Effector CD8-positive, alpha-beta T cell (primary cell): Measurements from ENCODE around the gene DGCR8.
"Not testable (repeated sequence)": the region's sequence is repeated elsewhere in the genome, so short reads cannot be mapped to it uniquely, and the experiment has no call there.

Experiments
- DNase-seq: peaks from one replicate; lab custom pipeline; 2025; lab: John Stamatoyannopoulos, UW

DGCR8 gene

DNA sequence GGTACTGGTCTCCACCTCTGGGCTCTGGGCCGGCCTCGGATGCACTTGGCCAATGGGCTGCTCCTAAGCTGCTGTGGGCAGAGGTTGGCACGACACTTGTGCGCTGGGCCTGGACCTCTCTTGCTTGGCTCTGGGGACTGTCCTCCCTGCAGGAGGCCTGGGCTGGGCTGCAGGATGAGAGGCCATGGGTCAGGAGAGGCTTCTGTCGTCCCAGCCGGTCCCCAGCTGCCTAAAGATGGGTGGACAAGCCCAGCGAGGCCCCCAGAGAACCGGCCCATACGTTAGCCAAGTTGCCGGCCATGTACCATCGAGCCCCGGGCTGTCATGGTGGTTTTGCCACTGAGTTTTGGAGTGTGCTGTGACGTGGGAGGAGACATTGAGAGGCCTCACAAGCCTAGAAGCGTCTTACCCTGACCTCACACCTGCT, 72.4 kb downstream of the DGCR8 start:
- no peak for DNase-seq

DNA sequence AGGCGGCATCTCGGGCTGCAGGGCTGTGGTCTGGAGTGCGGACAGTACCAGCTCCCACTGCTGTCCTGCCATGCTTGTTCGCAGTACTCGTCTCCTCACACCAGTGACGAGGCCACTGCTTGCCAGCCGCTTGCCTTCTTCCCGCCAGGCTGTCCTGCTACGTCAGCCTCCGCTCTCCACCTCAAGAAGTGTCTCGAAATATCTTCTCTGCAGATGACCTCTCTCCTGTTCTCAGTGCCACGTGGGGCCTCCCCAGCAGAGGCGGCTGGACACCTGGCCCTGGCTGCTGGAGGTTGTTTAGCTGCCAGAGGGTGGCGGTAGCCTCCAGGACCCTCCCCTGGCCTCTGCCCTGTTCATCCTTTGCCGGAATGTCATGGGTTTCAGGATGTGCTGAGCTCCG, 73.9 kb downstream of the DGCR8 start:
- no peak for DNase-seq

DNA sequence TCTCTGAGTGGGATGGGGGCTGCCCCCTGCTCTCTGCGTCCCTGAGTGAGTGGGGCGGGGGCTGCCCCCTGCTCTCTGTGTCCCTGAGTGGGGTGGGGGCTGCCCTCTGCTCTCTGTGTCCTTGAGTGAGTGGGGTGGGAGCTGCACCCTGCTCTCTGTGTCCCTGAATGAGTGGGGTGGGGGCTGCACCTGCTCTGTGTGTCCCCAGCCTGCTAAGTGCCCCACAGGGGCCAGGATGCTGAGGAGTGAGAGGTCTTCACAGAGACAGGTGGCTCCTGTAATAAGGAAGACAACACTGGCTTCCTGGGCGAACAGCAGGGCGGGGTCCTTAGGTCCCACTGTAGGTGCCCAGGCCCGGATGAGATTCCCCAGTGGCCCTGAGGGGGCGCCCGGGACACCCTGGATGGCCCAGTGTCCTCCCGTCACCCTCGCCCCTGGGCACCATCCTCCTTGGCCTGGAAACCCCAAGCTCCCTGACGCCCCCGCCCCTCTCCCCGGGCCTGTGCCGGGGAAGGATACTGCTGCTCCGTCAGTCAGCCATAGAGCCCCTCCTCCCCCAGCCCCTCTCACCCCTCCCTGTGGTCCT, 74.7 kb downstream of the DGCR8 start:
- no peak for DNase-seq

DNA sequence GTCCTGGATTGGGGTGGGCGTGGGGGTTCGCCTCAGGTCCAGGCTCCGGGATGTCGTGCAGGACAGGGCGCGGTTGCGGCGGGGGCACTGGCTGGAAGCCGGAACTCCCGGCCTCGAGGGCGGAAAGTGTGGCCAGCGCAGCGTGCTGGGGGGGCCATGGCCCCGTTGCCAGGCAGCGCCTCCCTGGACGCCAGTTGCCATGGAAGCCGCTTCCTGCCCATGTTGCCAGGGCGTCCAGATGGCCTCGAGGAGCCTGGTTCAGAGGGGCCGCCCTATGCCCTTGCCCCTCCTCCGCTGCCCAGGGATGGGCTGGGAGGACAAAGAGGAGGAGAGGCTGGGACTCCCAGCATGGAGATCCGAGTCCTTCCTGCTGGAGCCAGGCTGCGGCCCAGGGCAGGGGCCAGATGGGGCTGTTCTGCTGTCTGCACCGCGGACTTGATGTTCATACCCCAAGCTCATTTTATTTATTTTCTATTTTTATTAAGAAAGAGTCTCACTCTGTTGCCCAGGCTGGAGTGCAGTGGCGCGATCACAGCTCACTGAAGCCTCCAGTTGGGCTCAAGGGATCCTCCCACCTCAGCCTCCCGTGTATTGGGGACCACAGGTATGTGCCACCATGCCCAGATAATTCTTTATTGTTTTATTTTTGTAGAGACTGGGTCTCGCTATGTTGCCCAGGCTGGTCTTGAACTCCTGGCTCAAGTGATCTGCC, 75.4 kb downstream of the DGCR8 start:
- no peak for DNase-seq

DNA sequence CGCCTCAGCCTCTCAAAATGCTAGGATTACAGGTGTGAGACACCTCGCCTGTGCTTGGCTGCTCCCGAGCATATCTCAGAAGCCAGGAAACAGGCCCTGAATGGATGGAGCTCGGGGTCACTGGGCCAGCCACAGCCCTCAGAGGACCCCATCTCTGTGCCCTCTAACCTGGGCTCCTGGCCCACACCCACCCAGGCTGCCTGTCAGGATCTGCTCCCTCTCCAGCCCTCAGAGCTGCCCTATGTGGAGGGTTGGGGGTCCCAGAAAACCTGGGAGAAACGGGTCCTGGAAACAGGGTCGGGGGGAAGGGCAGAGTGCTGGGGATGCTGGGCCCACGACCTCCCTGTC, 76.0 kb downstream of the DGCR8 start:
- no peak for DNase-seq

DNA sequence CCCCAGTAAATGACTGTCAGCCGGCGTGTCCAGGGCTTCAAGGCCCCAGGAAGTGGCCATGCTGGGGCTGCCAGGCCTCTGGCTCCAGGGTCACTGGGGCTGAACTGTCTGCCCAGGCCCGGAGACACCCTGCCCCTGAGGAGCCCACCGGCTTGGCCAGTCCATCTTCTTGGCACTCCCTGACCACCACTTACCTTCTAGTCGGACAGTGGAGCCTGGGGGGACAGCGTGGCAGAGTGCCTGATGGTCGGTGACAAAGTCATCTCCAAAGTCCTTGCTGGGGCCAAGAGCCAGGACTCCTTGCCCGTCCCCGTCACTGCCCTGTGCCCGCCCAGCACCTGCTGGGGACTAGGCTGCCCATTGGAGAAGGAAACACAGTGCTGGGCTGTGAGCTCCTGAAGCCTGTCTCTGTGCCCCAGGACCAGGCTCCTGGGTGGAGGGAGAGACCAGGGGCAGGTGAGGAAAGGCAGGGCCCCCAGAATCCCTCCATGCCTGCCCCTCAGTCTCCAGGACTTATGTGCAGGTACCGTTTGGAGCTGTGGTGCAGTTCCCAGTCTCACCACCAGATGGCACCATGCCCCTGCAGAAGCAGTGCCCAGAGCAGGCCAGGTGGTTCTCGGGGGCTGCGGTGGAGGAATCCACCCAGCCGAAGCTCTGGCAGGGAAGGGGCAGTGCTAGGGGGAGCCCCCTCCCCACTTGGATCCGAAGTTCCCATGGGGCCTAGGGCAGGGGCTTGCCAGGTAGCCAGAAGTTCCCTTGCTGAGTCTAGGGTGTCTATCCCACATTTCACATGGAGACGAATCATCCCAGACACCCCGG, 76.8 kb downstream of the DGCR8 start:
- peak; percentile 84 for DNase-seq

DNA sequence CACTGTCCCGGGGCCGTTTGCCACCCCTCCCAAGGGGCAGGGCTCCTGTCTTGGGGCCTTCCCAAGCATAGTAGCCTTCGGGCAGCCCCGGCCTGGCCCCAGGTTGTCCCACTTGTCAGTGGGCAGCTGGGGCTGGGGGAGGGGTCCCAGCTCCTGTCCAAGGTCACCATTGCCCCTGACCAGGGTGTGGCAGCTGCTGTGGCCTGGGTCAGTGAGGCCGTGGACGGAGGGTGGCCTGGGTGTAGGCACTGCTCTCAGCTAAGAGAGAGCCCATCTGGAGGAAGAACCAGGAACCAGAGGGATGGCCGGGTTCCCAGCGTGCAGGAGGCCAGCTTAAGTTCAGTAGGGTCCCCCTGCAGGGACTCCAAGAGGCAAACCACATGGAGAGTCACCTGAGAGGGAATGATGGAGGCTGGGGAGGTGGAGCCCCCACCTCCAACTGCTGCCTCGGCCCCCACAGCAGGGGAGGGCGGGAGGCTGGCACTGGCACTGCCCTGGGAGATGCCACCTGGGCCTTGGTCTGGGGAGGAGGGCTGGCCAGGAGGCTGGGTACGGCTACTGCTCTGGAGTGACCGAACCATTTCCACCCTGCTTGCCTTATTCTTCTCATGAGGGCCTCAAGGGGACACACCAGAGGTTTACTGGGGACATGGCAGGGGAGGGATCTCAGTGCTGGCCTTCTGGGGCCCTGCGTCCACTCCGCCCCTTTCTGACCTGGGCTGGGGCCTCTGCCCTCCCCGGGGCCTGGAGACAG, 77.6 kb downstream of the DGCR8 start:
- DNase-seq: no peak

DNA sequence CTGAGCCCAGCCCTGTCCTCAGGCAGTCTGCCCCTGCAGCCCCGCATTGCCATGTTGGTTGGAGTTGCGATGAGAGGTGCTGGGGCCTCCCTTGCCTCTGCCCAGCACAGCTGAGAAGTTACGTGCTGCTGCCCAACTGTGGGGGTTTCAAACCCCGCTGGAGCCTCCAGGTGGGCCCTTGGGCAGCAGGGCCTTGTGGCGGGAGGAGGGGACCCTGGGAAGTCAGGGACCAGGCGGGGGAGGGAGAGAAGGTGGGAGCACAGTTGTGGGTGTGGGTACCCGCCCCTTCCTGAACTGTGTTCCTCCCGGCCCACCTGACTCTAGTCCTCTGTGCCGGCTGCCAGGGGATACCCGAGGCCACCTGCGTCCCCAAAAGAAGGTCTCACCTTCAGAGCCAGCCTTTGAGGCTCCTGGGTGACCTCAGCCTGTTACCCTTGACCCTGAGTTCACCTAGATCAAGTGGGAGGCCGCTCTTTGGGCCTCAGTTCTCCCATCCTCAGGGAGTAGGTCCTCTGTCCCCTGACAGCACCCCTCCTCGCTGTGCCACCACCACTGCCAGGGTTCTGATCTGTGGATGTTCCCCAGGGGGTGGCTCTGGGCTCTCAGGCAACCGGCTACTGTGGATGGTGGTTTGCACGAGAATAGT, 78.5 kb downstream of the DGCR8 start:
- DNase-seq: no peak

DNA sequence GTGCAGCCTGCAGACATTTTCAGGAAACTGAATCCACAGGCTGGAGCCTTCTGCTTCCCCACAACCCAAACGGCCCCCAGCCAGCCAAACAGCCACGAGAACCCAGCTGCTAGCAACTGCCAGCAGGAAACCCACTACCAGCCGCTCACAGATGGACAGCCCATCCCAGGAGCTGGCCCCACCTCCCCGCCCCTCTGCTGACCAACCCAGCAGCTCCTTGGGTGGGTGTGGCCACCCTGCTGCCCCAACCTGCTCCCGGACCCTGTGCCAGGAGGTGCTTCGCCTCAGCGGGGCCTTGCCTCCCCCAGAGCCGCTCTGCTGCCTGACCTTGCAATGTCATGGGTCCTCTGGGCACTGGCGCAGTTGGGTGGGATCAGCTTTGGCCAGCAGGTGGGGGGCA, 79.0 kb downstream of the DGCR8 start:
- DNase-seq: no peak

DNA sequence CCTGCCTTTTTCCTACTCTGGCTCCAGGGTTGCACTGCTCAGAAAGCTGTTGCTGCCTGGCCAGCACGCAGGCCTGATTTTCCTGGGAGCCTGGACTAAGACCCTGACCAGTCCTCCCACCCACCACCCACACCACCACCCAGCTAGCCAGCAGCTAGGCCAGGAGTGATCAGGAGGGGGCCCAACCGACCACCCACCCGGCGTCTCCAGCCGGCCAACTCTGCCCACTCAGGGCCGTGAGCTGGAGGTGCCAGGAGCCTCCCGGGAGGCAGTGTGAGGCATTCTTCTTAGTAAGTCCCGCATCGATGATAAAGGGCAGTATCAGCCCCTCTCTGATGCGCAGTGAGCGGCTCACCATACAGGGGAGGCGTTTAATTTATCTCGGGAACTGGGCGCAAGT, 79.5 kb downstream of the DGCR8 start:
- DNase-seq: not testable (repeated sequence)

DNA sequence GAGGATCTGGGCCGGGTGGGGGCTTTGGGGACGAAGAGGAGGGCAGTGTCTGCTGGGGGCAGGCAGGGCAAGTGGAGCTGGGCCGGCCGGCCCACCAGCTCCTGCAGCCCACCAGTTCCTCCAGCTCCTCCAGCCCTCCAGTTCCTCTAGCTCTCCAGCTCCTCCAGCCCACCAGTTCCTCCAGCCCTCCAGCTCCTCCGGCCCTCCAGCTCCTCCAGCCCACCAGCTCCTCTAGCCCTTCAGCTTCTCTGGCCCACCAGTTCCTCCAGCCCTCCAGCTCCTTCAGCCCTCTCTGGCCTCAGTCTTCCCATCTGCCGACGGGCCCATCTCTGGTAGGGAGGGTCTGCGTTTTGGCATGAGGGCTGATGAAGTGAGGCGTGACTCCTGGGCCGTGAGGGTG, 80.0 kb downstream of the DGCR8 start:
- DNase-seq: no peak
